GM21381 (cell line): ENCODE results near the gene EPB41L2.
"Not testable (repeated sequence)": the region's sequence is repeated elsewhere in the genome, so short reads cannot be mapped to it uniquely, and the experiment has no call there.

Source experiments
- ATAC-seq: cut with Tn5 transposase; IDR thresholded peaks from one replicate; pipeline ENCODE4 v1.9.1; 2021; ENCODE audit warnings: mild to moderate bottlenecking, moderate library complexity; ENCODE audit not compliant: unreplicated experiment

EPB41L2 gene

GRCh38 chr6:130958468-130958867, 104.6 kb downstream of the EPB41L2 start:
- no peak for ATAC-seq

GRCh38 chr6:130955755-130956154, 107.3 kb downstream of the EPB41L2 start:
- ATAC-seq = no peak

- no peak for ATAC-seq
Measured at GRCh38 chr6:130949553-130949952, 113.5 kb downstream of the EPB41L2 start.

GRCh38 chr6:130947464-130947863, 115.6 kb downstream of the EPB41L2 start:
- no peak for ATAC-seq

- no peak for ATAC-seq
Measured at GRCh38 chr6:130946076-130946475, 117.0 kb downstream of the EPB41L2 start.

- no peak for ATAC-seq
Measured at GRCh38 chr6:130945401-130945919, 117.6 kb downstream of the EPB41L2 start.

GRCh38 chr6:130944486-130944885, 118.6 kb downstream of the EPB41L2 start:
- ATAC-seq = no peak

GRCh38 chr6:130943738-130944137, 119.3 kb downstream of the EPB41L2 start:
- no peak for ATAC-seq

- not testable (repeated sequence) for ATAC-seq
Measured at GRCh38 chr6:130942752-130943151, 120.3 kb downstream of the EPB41L2 start.

GRCh38 chr6:130937942-130938604, 125.0 kb downstream of the EPB41L2 start:
- no peak for ATAC-seq

- no peak for ATAC-seq
Measured at GRCh38 chr6:130936933-130937332, 126.1 kb downstream of the EPB41L2 start.

GRCh38 chr6:130935978-130936377, 127.1 kb downstream of the EPB41L2 start:
- no peak for ATAC-seq

- no peak for ATAC-seq
Measured at GRCh38 chr6:130934848-130935585, 128.0 kb downstream of the EPB41L2 start.

- no peak for ATAC-seq
Measured at GRCh38 chr6:130933712-130934200, 129.3 kb downstream of the EPB41L2 start.

GRCh38 chr6:130932921-130933320, 130.1 kb downstream of the EPB41L2 start:
- no peak for ATAC-seq

- no peak for ATAC-seq
Measured at GRCh38 chr6:130932438-130932837, 130.6 kb downstream of the EPB41L2 start.

- ATAC-seq = no peak
Measured at GRCh38 chr6:130931683-130932082, 131.4 kb downstream of the EPB41L2 start.

- ATAC-seq = no peak
Measured at GRCh38 chr6:130929036-130929678, 133.9 kb downstream of the EPB41L2 start.

GRCh38 chr6:130928158-130928912, 134.7 kb downstream of the EPB41L2 start:
- ATAC-seq = no peak

GRCh38 chr6:130927305-130927704, 135.7 kb downstream of the EPB41L2 start:
- no peak for ATAC-seq

GRCh38 chr6:130923350-130923749, 139.7 kb downstream of the EPB41L2 start:
- ATAC-seq = no peak
